PC-9 (cell line): Measurements from ENCODE around the gene TMEM167A. TPM values are rescaled to one million over a fixed set of nuclear protein-coding genes. Genes with fewer than 3 reads are reported as not detected.

Experiments
- BruUV-seq: library from RNA; stranded (reverse); fragments of 400-500 nt; replicated peaks from 2 replicates; lab custom pipeline; 2021; lab: Mats Ljungman, UMichigan
- CTCF ChIA-PET: fragments of 300-600 bp; sonication (Branson Sonifier 250); formaldehyde crosslinking; loops from one replicate; lab custom pipeline; 2022; ENCODE audit warnings: antibody characterized with exemption; lab: Charles Lee
- POLR2A ChIA-PET: fragments of 300-600 bp; sonication (Branson Sonifier 250); formaldehyde crosslinking; loops from one replicate; lab custom pipeline; 2022; ENCODE audit warnings: antibody characterized with exemption; ENCODE audit not compliant: unreplicated experiment; lab: Charles Lee
- DNase-seq, 2 experiments: peaks; one replicate each; pipeline versions ENCODE4 v3.0.0 to v3.0.0-alpha.2; 2015 to 2022; ENCODE audit warnings: mixed read lengths in 1 of 2
- H2AFZ ChIP-seq: fragments of 200-600 bp; sonication (generic); 2 replicates; pipeline ENCODE4 v1.8.1; 2017; ENCODE audit warnings: antibody characterized with exemption
- H3F3A ChIP-seq: fragments of 200-600 bp; sonication (generic); 2 replicates; pipeline ENCODE4 v1.8.1; 2017; ENCODE audit warnings: antibody characterized with exemption, mild to moderate bottlenecking, low read depth; ENCODE audit not compliant: insufficient read depth
- H3K27ac ChIP-seq: fragments of 200-600 bp; sonication (generic); 2 replicates; pipeline ENCODE4 v1.6.1; 2016; ENCODE audit warnings: mixed run types
- H3K27me3 ChIP-seq: fragments of 200-600 bp; sonication (generic); 2 replicates; pipeline ENCODE4 v1.6.1; 2016; ENCODE audit warnings: low read depth, mixed run types; ENCODE audit not compliant: insufficient read depth
- H3K36me3 ChIP-seq: fragments of 200-600 bp; sonication (generic); 2 replicates; pipeline ENCODE4 v1.6.1; 2016; ENCODE audit warnings: low read depth, mixed run types
- H3K4me1 ChIP-seq: fragments of 200-600 bp; sonication (generic); replicated peaks from 2 replicates; pipeline ENCODE4 v1.6.1; 2016; ENCODE audit warnings: mixed run types; ENCODE audit not compliant: insufficient read depth
- H3K4me2 ChIP-seq: fragments of 200-600 bp; sonication (generic); 2 replicates; pipeline ENCODE4 v1.6.1; 2017; ENCODE audit warnings: mixed run types
- H3K4me3 ChIP-seq: fragments of 200-600 bp; sonication (generic); 2 replicates; pipeline ENCODE4 v1.6.1; 2016; ENCODE audit warnings: mixed run types
- H3K79me2 ChIP-seq: fragments of 200-600 bp; sonication (generic); 2 replicates; pipeline ENCODE4 v1.6.1; 2017; ENCODE audit warnings: low read depth, mixed run types
- H3K9me2 ChIP-seq: fragments of 200-600 bp; sonication (generic); 2 replicates; pipeline ENCODE4 v1.8.1; 2017; ENCODE audit warnings: mild to moderate bottlenecking; ENCODE audit not compliant: insufficient read depth
- H3K9me3 ChIP-seq: fragments of 200-600 bp; sonication (generic); 2 replicates; pipeline ENCODE4 v1.8.1; 2016; ENCODE audit warnings: low read depth; ENCODE audit not compliant: insufficient read depth
- H4K20me1 ChIP-seq: fragments of 200-600 bp; sonication (generic); 2 replicates; pipeline ENCODE4 v1.8.1; 2017; ENCODE audit not compliant: insufficient read depth
- CTCF ChIP-seq: fragments of 200-600 bp; sonication (generic); conservative IDR thresholded peaks from 2 replicates; pipeline ENCODE4 v1.6.1; 2017; ENCODE audit warnings: mixed run types, antibody characterized with exemption, mild to moderate bottlenecking, moderate library complexity
- EZH2 ChIP-seq: fragments of 200-600 bp; sonication (generic); IDR thresholded peaks from 2 replicates; pipeline ENCODE4 v1.8.0; 2017; ENCODE audit warnings: antibody characterized with exemption, low read depth
- intact Hi-C: fragments of 100-400 bp; cut with micrococcal nuclease; formaldehyde crosslinking; loops from one replicate; pipeline ENCODE4 v1.10.0; 2022; ENCODE audit not compliant: unreplicated experiment
- total RNA-seq: library from RNA; stranded (reverse); gene quantifications from 2 replicates; pipeline ENCODE4 v1.2.3, GENCODE V29; 2021

Gene TMEM167A
- total RNA-seq, 1 experiment from 2014 or later: 82.7 TPM

GRCh38 chr5:83026516-83026915 lies 50.7 kb downstream of the TMEM167A start:
- H4K20me1 ChIP-seq: no peaks in the 10 kb centered on the region
- ChIA-PET CTCF (no interaction called here), POLR2A (interaction anchor here (0.8 kb wide), 1 partner anchor 121 kb away, joined by 6 read pairs; no protein-coding TSS in a partner anchor)
- BruUV-seq: no TSS peak
- DNase-seq: no peak
- no peak overlapping the region for H2AFZ ChIP-seq
- H3K27me3 ChIP-seq: no peaks in the 10 kb centered on the region
- no peaks in the 10 kb centered on the region for H3K36me3 ChIP-seq
- H3K4me2 ChIP-seq: no peak overlapping the region
- no peaks in the 10 kb centered on the region for H3K4me1 ChIP-seq
- no peaks in the 10 kb centered on the region for H3K79me2 ChIP-seq
- no peaks in the 10 kb centered on the region for H3K9me2 ChIP-seq
- H3K9me3 ChIP-seq: no peaks in the 10 kb centered on the region
- intact Hi-C loops: no loop called here
- H3K27ac ChIP-seq: no peak overlapping the region
- H3F3A ChIP-seq: no peaks in the 10 kb centered on the region
- TF ChIP-seq CTCF (no peak), EZH2 (no peak)
- H3K4me3 ChIP-seq: no peak overlapping the region

DNA sequence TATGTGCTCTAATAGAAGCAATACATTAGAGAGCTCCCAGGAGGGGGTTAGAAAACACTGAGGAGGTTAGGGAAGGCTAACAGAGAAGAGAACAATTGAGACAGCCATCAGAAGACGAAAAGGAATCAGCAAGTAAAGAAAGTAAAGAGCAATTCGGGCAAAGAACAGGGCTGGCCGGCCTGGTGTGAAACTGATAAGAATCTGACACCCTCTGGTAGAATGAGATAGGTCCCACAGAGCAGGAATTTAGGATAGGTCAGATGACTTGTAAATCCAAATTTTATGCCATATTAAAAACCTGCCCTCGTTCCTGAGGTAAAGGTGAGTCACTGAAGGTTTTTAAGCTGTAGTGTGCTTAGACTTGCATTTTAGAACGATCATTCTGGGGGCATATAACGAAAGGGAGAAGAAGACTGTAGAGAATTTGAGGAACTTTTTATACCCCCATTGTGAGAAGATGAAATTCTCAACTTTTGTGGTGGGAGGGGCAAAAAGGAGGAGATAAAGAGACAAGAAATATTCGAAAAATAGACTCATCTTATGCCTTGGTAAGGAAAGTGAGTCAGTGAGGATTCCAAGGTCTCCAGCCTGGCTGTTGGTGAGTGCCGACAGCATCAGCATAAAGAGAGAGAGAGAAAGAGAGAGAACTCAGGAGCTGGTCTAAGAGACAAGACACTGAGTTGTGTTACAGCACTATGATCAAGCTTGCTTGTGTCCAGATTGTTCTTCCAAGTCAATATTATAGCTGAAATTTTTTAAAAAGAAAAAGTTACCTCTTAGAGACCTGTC lies 51.3 kb downstream of the TMEM167A start:
- Histone ChIP-seq H2AFZ (no peak overlapping the region; the same call in 1 of the 2 replicates), H3K79me2 (no peaks in the 10 kb centered on the region), H3K27ac (no peak overlapping the region), H3K36me3 (no peaks in the 10 kb centered on the region), H3K4me2 (no peak overlapping the region), H3K9me2 (no peaks in the 10 kb centered on the region), H3K27me3 (no peaks in the 10 kb centered on the region), H3K9me3 (no peaks in the 10 kb centered on the region), H3F3A (no peaks in the 10 kb centered on the region), H3K4me3 (no peak overlapping the region), H3K4me1 (no peaks in the 10 kb centered on the region), H4K20me1 (no peaks in the 10 kb centered on the region)
- POLR2A ChIA-PET: interaction anchor here (0.8 kb wide), 1 partner anchor 122 kb away, joined by 6 read pairs; no protein-coding TSS in a partner anchor
- no peak for TF ChIP-seq EZH2
- no peak for TF ChIP-seq CTCF
- intact Hi-C loops: loop anchor here (2.0 kb wide), 1 partner anchor 77 kb away; no protein-coding TSS in a partner anchor
- CTCF ChIA-PET: no interaction called here
- no peak for DNase-seq
- no TSS peak for BruUV-seq

GRCh38 chr5:83022334-83022733 lies 54.9 kb downstream of the TMEM167A start:
- H3K27ac ChIP-seq: no peak overlapping the region

More at GRCh38 chr5:83022334-83022733, 54.9 kb downstream of the TMEM167A start:
- TF ChIP-seq EZH2: no peak
- TF ChIP-seq CTCF: no peak
- H3K4me1 ChIP-seq: no peaks in the 10 kb centered on the region
- H3K27me3 ChIP-seq: no peaks in the 10 kb centered on the region
- no peaks in the 10 kb centered on the region for H3K36me3 ChIP-seq
- H3F3A ChIP-seq: no peaks in the 10 kb centered on the region
- no peaks in the 10 kb centered on the region for H3K79me2 ChIP-seq
- no TSS peak for BruUV-seq
- H3K4me3 ChIP-seq: no peak overlapping the region
- ChIA-PET CTCF (no interaction called here), POLR2A (no interaction called here)
- intact Hi-C loops: no loop called here
- DNase-seq: no peak
- no peaks in the 10 kb centered on the region for H3K9me3 ChIP-seq
- H2AFZ ChIP-seq: no peak overlapping the region
- no peaks in the 10 kb centered on the region for H3K9me2 ChIP-seq
- no peaks in the 10 kb centered on the region for H4K20me1 ChIP-seq
- no peak overlapping the region for H3K4me2 ChIP-seq
